HEK293 (cell line): ENCODE results near the gene NUB1.

Source experiments
- ATF2 ChIP-seq: fragments of 450-650 bp; formaldehyde crosslinking; IDR thresholded peaks from 2 replicates; pipeline ENCODE4 v1.5.1; 2016; ENCODE audit warnings: missing biosample characterization, missing genetic modification characterization, low read depth
- CTCF ChIP-seq: fragments of 450-650 bp; formaldehyde crosslinking; IDR thresholded peaks from 2 replicates; pipeline ENCODE4 v1.5.1; 2016; ENCODE audit warnings: missing biosample characterization, missing genetic modification characterization
- HOXC10 ChIP-seq: sonication (generic); formaldehyde crosslinking; IDR thresholded peaks from 2 replicates; pipeline ENCODE4 v1.8.1; 2023; ENCODE audit warnings: mild to moderate bottlenecking, missing genetic modification reagents
- PBX3 ChIP-seq: sonication (generic); formaldehyde crosslinking; IDR thresholded peaks from 2 replicates; pipeline ENCODE4 v1.8.1; 2022; ENCODE audit warnings: mild to moderate bottlenecking, moderate library complexity, missing genetic modification reagents
- REST ChIP-seq: fragments of 450-650 bp; formaldehyde crosslinking; IDR thresholded peaks from 2 replicates; pipeline ENCODE4 v1.5.1; 2016; ENCODE audit warnings: missing biosample characterization, missing genetic modification characterization
- SALL2 ChIP-seq: fragments of 450-650 bp; formaldehyde crosslinking; IDR thresholded peaks from 2 replicates; pipeline ENCODE4 v1.5.0; 2017; ENCODE audit warnings: missing biosample characterization, mild to moderate bottlenecking, missing genetic modification characterization, borderline replicate concordance
- YY1 ChIP-seq: fragments of 450-650 bp; formaldehyde crosslinking; IDR thresholded peaks from 2 replicates; pipeline ENCODE4 v1.5.1; 2018; ENCODE audit warnings: missing biosample characterization, missing genetic modification characterization
- ZBTB8A ChIP-seq: fragments of 450-650 bp; formaldehyde crosslinking; IDR thresholded peaks from 2 replicates; pipeline ENCODE4 v1.5.1; 2016; ENCODE audit warnings: missing biosample characterization, missing genetic modification characterization
- ZNF121 ChIP-seq: fragments of 450-650 bp; formaldehyde crosslinking; IDR thresholded peaks from 2 replicates; pipeline ENCODE4 v1.5.1; 2016; ENCODE audit warnings: missing biosample characterization, missing genetic modification characterization
- ZNF133 ChIP-seq: fragments of 450-650 bp; formaldehyde crosslinking; IDR thresholded peaks from 2 replicates; pipeline ENCODE4 v1.5.1; 2016; ENCODE audit warnings: missing biosample characterization, missing genetic modification characterization
- ZNF175 ChIP-seq: fragments of 450-650 bp; formaldehyde crosslinking; IDR thresholded peaks from 2 replicates; pipeline ENCODE4 v1.5.1; 2016; ENCODE audit warnings: missing biosample characterization, missing genetic modification characterization
- ZNF423 ChIP-seq: fragments of 450-650 bp; formaldehyde crosslinking; IDR thresholded peaks from 2 replicates; pipeline ENCODE4 v1.5.1; 2016; ENCODE audit warnings: missing biosample characterization, missing genetic modification characterization
- ZNF580 ChIP-seq: fragments of 450-650 bp; formaldehyde crosslinking; IDR thresholded peaks from 2 replicates; pipeline ENCODE4 v1.5.1; 2016; ENCODE audit warnings: missing biosample characterization, missing genetic modification characterization
- ZSCAN23 ChIP-seq: fragments of 450-650 bp; formaldehyde crosslinking; IDR thresholded peaks from 2 replicates; pipeline ENCODE4 v1.5.1; 2016; ENCODE audit warnings: missing biosample characterization, missing genetic modification characterization

- no peak for TF ChIP-seq PBX3 (CRISPR knock-in tag)
- TF ChIP-seq ZNF175: no peak
- TF ChIP-seq ZSCAN23 (tag by site-specific recombination): no peak
- TF ChIP-seq ZNF580: no peak
- no peak for TF ChIP-seq SALL2
- TF ChIP-seq ZNF121 (tag by site-specific recombination): no peak
- no peak for TF ChIP-seq ZBTB8A
- no peak for TF ChIP-seq CTCF (tag by site-specific recombination)
- no peak for TF ChIP-seq HOXC10 (CRISPR knock-in tag)
- no peak for TF ChIP-seq ZNF423 (tag by site-specific recombination)
- TF ChIP-seq ZNF133 (tag by site-specific recombination): no peak
- TF ChIP-seq YY1 (tag by site-specific recombination): no peak
- TF ChIP-seq REST (tag by site-specific recombination): no peak
- no peak for TF ChIP-seq ATF2 (tag by site-specific recombination)
Measured at GRCh38 chr7:151389096-151389767, 47.6 kb downstream of the NUB1 start.
